Astrocyte of the spinal cord (primary cell): ENCODE measurements around the gene SIGLECL1.

Experiments
- DNase-seq: peaks from one replicate; pipeline ENCODE4 v3.0.0; 2011; ENCODE audit warnings: low read depth, low spot score
- H3K4me3 ChIP-seq: 2 replicates; pipeline ENCODE4 v1.5.1; 2011; ENCODE audit warnings: low read depth, mild to moderate bottlenecking, low read length, moderate library complexity
- in situ Hi-C: cut with HindIII; loops from 2 replicates; pipeline ENCODE4 v1.10.0; 2017; ENCODE audit warnings: low sequenced_read_pairs
- TF ChIP-seq, protein P1 (sequence below): IDR thresholded peaks from 2 replicates; pipeline ENCODE4 v1.5.1; 2012; ENCODE audit warnings: low read depth, mild to moderate bottlenecking, low read length, inconsistent platforms

SIGLECL1 gene

DNA sequence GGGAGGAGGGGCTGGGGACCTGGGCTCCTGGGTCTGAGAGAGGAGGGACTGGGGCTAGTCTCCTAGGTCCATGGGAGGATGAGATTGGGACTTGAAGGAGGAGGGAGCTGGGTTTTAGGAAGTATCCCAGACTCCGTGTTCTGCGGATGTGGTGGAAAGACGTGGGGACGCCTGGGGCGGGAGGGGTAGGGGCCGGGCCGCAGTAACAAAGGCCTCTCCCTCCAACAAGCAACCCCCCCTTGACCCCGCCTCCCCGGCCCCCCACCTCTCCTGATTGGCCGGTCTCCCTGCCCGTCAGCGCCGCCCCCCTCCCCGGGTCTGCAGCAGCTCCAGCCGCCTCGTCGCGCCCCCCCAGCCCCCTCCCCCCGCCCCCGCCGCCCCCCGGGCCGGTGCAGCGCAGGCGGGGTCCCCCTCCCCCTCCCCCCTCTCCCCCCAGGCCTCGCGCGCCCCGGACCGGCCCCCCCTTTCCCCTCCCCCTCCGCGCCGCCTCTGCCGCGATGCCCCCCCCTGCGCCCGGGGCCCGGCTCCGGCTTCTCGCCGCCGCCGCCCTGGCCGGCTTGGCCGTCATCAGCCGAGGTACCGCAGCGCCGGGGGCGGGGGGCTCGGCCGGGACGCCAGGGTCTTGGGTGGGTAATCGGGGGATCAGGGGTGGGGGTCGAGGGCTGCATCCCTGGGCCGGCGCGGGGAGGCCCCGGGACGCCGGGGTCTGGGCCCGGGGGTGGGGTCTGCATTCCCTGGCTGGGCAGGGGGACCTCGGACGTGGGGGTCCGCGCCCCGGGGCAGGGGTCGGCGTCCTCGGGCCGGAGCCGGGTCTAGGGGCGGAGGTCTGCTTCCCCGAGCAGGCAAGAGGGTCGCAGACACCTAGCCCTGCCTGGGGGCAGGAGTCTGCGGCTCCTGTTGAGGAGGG is 60.7 kb downstream of the SIGLECL1 start, which contains the start of gene IGLON5:
IGLON5 (plus strand) TSS at position 294 of the 907 bp plus-strand sequence; CDS start at position 498, 204 bp downstream.
- in situ Hi-C loops = no loop called here
- DNase-seq = no peak
- no peak within 1 kb of the TSS for H3K4me3 ChIP-seq
- TF ChIP-seq, protein P1, sequence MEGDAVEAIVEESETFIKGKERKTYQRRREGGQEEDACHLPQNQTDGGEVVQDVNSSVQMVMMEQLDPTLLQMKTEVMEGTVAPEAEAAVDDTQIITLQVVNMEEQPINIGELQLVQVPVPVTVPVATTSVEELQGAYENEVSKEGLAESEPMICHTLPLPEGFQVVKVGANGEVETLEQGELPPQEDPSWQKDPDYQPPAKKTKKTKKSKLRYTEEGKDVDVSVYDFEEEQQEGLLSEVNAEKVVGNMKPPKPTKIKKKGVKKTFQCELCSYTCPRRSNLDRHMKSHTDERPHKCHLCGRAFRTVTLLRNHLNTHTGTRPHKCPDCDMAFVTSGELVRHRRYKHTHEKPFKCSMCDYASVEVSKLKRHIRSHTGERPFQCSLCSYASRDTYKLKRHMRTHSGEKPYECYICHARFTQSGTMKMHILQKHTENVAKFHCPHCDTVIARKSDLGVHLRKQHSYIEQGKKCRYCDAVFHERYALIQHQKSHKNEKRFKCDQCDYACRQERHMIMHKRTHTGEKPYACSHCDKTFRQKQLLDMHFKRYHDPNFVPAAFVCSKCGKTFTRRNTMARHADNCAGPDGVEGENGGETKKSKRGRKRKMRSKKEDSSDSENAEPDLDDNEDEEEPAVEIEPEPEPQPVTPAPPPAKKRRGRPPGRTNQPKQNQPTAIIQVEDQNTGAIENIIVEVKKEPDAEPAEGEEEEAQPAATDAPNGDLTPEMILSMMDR = no peak

DNA sequence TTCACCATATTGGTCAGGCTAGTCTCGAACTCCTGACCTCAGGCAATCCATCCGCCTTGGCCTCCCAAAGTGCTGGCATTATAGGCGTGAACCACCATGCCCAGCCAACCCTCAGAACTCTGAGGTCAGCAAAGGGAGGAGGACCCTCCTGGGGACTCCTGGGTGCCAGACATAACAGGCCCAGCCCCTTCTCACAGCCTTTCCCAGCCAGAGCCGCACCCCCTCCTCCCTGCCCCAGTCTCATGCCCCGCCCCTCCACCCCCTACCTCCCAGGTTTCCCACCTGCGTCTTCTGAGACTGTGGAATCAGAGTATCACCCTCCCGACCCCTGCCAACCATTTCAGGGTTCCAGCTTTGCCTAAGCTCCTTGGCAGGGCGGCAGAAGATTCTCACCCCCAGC is 65.8 kb downstream of the SIGLECL1 start:
- TF ChIP-seq, protein P1 = no peak
- in situ Hi-C loops = no loop called here
- no peak overlapping the region for H3K4me3 ChIP-seq
- no peak for DNase-seq

DNA sequence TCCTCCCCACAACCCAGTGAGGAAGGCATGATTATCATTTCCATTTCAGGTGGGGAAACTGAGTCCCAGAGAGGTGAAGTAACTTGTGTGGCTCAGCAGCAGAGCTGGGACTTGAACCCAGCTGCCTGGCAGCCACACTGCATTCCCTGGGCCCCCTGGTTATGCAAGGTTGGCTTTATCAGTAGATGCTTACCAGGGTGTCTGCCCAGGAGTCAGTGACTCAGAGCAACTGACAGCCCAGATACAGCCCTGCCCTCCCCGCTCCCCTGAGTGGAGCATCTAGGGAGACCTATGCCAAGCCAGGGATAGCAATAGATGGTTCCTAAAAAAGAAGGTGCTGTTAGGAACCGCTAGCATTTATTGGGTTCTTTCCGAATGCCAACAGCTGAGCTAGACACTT is 66.5 kb downstream of the SIGLECL1 start:
- DNase-seq = no peak
- no peak overlapping the region for H3K4me3 ChIP-seq
- TF ChIP-seq, protein P1 = no peak
- in situ Hi-C loops = no loop called here

DNA sequence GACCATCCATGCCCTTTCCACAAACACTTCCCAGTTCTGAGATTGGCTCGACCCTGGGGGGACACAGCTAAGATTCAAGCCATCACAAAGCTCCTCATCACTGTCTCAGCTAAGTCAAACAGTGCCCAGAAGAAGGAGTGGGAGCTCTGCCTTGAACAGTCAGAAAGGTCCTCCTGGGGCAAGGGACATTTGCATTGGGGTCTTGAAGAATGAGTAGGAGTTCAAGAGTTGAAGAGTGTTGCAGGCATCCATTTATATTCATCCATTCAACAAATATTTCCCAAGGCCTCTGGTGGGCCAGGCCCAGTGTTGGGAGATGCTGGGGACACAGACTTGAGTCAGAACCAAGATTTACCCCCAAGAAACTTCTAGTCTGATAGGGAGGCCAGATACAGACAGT is 67.1 kb downstream of the SIGLECL1 start:
- TF ChIP-seq, protein P1 = no peak
- no peak for DNase-seq
- in situ Hi-C loops = no loop called here
- no peak overlapping the region for H3K4me3 ChIP-seq
